Adipose tissue (tissue), 3 donors: Measurements from ENCODE around the gene ITPRIP. TPM values are rescaled to one million over a fixed set of nuclear protein-coding genes. Genes with fewer than 3 reads are reported as not detected.

Source experiments
- H3K27ac ChIP-seq: one replicate; pipeline ENCODE4 v1.5.1; 2013; ENCODE audit warnings: low read depth, low read length
- WGBS, 3 donors: extraction: QIAGEN DNeasy Blood & Tissue Kit; methylation state at CpG; one replicate each; pipeline ENCODE4 v1.1.7; 2013; 5-methylcytosine and 5-hydroxymethylcytosine counted together
- polyA plus RNA-seq, 3 donors: library from polyadenylated mRNA; stranded (reverse); fragments of 200-250 nt; gene quantifications; one replicate each; pipeline ENCODE4 v1.2.3, GENCODE V29; 2013
- donor health status: healthy with polysubstance abuse.
- donor health status: Bipolar disorder and iron deficiency.
- donor health status: healthy.

The ITPRIP gene
- polyA plus RNA-seq, 3 donors, result 4.6 to 35.0 (median 7.6) TPM

DNA sequence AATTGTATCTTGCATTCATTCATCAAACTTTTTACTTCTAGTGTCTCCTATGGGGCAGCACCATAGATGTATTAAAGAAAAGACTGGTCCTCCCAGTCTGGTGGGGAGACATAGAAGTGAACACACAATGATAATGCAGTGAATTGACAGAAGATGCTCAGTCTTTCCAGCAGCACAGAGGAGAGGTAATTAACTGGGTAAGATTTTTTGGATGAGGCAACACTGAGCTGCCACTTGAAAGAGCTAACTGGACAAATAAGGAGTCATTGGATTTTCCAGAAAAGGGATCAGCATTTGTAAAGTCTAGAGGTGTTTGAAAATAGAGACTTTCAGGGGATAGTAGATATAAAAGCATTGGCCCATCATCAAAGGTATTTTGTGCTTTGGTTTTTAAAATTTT is 7.2 kb upstream of the ITPRIP start:
- H3K27ac ChIP-seq, result no peak overlapping the region

DNA sequence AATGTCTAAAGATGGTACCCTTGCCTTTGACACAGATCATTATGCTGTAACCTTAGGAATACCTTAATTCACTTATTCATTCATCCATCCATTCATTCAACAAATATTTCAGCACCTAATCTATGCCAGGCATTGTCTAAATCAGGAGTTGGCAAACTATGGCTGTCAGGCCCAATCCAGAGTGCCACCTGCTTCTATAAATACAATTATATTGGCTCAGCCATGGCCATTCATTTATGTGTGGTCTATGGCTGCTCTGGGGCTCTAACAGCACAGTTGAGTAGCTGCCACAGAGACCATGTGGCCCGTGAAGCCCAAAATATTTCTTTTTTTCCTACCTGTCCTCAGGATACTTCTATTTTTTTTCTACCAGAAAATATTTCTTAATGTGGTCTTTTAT is 6.0 kb upstream of the ITPRIP start:
- WGBS, 3 donors, result 92 to 96% (median 95%) methylated on average over 1 of the region's 1 CpG
- H3K27ac ChIP-seq, result no peak overlapping the region

DNA sequence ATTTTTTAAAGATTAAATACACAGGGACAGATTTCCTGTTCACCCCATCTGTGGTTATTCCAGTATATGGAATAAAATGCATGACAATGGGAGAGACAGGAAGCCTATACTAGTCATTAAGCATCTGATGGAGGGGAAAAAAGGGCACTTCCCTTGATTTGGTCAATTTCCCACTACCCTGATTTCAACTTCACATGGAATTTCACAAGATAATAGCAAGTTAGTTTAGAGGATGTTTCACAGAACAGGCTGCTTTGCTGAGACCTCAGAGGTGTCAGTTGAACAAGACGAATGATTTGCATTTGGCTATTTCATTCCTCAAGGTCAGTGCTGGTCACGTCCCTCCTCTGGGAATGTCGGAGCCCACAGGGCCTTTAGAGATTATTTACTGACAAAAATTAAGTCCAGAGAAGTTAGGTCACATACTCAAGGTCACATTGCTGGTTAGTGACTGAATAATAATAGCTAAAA is 4.7 kb upstream of the ITPRIP start:
- 19 to 44% (median 42%) methylated on average over 3 of the region's 3 CpGs for WGBS, 3 donors
- H3K27ac ChIP-seq, result no peak overlapping the region

DNA sequence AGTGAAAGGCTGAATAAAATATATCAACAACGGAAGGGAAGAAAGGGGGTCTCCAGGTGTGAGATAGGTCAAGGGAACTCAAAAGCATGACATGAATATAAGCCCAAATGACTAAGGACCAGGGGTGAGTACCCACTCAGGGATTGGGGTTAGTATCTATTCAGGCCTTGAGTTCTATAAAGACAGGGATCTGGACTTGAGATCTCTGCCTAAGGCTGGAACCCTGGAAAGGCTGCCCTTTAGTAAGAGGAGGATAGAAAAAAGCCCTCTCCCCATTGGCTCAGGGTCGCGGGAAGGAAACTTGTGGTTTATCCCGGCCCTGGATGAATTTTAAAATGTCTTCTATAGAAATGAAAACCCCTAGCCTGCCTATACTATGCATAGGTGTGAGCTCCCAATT is 2.4 kb upstream of the ITPRIP start:
- 69 to 72% (median 70%) methylated on average over 4 of the region's 4 CpGs for WGBS, 3 donors
- H3K27ac ChIP-seq, result no peak overlapping the region

DNA sequence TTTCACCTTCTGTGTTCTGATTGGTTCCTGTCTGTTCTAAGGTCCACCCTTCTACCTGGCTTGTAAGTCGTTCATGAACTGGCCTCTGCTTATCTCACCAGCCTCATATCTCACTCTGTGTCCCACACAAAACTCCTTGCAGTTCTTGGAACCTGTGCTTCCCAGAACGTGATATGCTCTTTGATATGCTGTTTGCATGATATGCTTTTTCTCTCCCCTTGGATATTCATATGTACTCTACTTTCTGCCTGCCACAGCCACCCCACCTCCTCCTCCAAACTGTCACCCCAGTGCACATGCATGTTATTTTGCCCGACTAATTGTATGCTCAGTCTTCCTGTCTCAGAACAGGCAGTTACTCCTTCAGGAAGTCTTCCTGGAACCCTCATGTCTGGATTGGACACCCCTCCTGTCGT is 1.9 kb upstream of the ITPRIP start:
- 7 to 16% (median 15%) methylated on average over 4 of the region's 4 CpGs for WGBS, 3 donors

DNA sequence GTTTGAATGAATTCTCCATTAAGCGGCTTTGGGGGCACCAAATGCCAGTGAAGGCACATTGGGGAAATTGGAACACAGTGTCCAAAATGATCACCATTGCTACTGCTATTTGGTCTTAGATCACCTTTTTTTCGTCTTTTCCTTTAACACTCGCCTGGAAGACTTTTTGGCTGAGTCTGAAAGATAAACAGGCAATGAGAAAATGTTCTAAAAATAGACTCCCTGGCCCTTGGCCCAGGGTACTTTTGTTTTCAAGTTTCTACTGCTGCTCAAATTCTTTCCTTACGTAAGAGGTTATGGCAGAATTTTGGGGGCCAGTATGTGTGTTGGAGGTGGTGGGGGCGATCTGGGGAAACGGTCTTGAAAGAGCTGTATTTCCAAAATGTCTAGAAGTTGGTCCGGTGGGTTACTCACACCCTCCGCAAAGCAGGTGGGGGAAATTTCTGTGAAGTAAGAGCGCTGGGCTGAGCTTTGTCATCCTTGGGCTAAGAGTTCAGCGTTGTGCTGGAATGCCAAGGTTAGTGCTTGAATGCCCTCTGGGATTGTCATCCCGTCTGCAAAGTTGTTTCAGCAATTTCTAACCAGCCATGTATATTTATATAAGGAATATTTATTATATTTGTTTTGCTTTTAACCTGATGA is 1.3 kb upstream of the ITPRIP start:
- peak overlapping the region; percentile 23 for H3K27ac ChIP-seq
- WGBS, 3 donors, result 8 to 10% (median 8%) methylated on average over 11 of the region's 11 CpGs

More for the DNA sequence above, 1.9 kb upstream of the ITPRIP start:
- no peak overlapping the region for H3K27ac ChIP-seq

DNA sequence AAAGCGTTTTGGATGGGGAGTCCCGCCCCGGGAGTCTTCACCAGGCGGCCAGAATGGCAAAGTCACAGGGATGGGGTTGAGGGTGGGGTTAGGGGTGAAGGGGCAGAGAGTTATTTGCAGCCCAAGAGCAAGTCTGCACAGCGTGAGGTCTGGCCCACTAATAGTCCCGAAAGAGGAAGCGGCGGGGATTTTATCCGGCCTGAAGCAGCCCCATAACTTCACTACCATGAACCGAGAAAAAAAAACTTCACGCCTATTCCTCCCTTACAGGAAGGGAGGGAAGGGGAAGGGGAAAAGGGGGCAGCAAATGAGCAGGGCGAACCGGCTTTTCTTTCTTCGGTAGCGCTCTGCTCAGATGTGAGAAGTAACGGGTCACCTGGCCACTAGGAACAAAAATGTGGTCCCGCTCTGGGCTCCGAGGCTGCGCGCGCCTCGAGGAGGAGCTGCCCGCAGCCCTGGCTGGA is 712 bp downstream of the ITPRIP start:
- WGBS, 3 donors, result 0 to 8% (median 1%) methylated on average over 23 of the region's 23 CpGs
- H3K27ac ChIP-seq, result peak overlapping the region; percentile 96

DNA sequence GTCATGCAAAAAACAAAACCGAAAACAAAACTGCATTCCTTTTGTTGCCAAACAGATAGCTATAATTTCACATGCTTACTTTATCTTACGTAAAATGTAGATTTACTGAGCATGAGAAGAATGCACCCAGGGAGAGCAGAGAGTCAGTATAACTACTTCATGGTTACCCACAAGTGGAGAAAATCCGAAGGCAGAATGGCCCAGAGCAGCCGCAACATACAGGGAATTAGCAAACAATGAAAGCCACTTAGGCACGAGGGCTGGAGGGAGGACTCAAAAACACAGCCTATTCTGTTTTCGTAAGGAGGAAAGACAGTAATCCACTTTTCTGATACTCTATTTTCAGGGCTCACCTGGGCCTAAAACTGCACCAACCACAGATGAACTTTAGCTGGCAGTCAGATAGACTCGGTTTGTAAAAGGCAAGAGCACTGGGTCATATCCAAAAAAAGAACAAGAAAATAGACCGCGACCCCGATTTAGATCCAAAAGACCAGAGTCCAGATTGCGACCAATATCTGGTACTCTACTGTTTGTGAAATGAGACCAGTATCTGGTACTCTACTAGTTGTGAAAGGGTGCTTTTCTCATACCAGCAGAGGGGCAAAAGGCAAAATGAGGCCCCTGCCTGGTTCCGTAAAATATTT is 1.3 kb downstream of the ITPRIP start:
- no peak overlapping the region for H3K27ac ChIP-seq
- 10 to 40% (median 15%) methylated on average over 12 of the region's 12 CpGs for WGBS, 3 donors

DNA sequence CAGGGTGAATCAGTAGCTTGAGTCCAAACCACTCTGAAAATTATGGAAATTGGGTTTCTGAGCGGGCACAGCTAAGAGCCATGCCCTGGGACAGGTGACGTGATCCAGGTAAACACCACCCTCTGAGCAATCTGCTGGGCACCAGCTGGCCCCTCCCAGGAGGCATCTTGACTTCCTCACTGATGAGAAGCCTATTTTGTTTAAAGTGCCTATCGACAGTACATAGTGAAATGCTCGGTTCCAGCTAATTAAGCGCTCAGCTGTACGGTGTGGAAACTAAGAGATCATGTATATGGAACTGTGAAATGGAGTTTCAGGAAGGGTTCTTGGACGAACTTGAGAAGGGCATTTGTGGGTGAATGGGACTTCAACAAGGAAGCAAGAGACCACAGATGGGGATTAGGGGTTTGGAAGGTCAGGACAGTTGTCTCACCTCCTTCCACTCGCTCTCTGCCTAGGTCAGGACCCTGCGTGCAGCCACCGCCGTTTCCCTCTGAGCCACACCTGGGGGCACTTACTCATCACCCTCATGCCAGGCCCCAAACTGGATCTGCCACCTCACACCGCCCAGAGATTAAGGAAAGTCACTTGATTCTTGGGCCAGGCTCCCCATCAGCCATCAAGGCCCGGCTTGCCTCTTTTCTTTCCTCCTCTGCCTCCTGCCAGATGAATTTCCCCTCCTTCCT is 3.2 kb downstream of the ITPRIP start:
- no peak overlapping the region for H3K27ac ChIP-seq
- WGBS, 3 donors, result 82 to 89% (median 87%) methylated on average over 13 of the region's 13 CpGs

DNA sequence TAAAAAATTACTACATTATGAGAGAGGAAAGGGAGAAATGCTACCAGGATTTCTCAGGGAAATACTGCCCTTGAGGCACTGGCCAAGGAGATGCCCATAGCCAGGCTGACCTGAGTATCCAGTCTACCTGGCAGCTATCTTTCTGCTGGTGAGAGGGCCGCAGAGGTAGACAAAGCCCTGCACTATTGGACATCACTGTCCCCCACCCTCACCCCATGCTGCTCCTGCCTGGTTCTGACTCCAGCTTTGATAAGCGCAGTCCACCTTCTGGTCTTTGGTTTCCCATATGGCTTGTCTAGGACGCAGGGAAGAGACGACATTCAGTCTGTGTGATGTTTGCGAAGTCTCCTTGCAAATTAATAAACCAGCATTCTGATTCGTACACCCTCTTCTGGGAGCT is 3.7 kb downstream of the ITPRIP start:
- WGBS, 3 donors, result 93 to 95% (median 95%) methylated on average over 6 of the region's 6 CpGs
- no peak overlapping the region for H3K27ac ChIP-seq

DNA sequence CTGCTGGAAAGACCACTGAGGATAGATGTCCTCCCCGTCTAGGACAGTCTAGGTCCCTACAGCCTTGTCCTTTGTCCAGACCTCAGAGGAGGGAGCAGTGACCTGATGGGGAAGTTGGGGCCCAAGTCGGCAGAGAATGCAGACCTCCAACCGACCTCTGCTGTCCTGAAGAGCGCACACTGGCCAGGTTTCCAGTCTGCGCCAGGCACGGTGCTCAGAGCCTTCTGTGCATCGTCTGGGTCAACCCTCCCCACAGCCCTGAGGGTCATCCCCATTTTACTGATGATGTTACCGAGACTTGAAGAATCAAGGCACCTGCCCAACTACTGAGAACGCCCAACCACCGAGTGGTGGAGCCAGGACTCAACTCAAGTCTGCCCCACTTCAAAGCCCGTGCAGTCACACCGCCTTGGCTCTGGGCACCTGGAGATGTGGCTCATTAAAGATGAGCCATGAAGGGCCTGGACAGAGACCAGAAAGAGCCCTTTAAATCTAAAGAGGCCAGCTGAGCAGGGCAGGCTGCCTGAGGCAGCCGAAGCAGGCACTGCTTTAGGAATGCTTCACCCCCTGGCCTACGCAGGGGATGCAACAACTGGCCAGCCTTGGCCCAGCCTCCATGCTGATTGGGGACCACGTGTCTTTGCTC is 4.4 kb downstream of the ITPRIP start:
- 75 to 88% (median 81%) methylated on average over 15 of the region's 15 CpGs for WGBS, 3 donors
- H3K27ac ChIP-seq, result peak overlapping the region; percentile 6

DNA sequence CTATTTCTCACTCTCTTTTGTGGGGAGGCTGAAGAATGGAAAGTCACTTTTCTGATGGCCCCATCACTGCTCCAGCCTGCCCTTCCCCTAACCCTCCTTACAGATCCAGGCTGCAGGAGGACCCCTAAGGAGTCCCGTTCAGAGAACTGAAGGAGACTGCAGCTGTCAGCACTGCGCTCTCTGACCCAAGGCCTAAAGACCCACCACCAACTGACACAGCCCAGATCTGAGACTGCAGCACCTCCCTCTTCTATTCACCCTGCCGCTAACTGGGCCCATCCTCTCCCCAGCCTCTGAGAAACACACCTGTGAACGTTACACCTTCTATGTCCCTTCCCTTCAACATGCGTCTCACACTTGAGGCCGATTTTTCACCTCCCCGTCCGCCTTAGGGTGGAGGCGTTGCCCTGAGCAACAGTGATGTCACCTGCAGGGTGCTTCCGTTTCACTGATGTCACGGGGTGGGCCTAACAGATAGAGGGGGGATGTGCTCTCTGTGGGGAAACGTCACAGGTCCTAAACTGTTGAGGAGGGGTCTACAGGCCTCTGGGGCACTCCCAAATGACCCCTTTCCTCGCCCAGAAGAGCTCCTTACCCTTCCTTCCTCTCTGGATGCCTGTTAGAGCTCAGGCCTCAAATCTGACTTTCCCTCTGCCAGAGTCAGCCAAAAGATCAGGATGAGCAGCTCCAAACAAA is 5.1 kb downstream of the ITPRIP start:
- 74 to 86% (median 84%) methylated on average over 13 of the region's 13 CpGs for WGBS, 3 donors

DNA sequence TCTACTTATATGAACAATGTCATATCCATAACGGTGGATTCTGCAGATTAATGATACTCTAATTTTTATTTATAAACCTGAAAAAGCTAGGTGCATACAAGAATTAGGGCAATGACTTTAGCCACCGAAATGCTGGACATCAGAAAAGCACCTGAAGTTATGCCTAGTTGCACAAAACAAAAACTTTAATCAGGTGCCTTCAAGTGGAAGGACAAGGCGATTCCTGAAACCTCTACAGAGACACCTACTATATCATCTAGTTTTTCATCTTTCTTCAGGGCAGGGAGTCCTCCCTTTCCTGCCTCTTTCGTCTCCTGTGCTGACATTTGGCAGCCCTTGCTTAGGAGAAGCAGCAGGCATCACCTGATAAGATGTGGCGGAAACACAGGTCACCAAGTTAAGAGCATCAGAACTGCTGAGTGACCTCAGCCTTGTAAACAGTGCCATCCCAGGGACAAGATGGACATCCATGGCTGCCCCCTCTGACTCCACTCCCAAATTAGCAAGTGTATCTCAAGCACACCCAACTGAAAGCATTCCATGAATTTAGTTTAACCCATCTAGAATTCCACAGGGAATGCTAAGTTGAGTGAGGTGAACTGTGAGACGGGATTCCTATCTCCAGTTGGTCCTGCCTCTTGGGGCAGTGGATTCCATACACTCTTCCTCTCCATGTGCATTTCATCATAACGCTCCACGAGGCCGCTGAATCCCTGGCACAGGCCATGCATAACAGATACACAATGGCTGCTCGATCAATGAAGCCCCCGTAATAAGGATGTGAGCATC is 5.8 kb downstream of the ITPRIP start:
- 84 to 87% (median 85%) methylated on average over 11 of the region's 11 CpGs for WGBS, 3 donors

More for the DNA sequence above, 5.1 kb downstream of the ITPRIP start:
- peak overlapping the region; percentile 6 for H3K27ac ChIP-seq

DNA sequence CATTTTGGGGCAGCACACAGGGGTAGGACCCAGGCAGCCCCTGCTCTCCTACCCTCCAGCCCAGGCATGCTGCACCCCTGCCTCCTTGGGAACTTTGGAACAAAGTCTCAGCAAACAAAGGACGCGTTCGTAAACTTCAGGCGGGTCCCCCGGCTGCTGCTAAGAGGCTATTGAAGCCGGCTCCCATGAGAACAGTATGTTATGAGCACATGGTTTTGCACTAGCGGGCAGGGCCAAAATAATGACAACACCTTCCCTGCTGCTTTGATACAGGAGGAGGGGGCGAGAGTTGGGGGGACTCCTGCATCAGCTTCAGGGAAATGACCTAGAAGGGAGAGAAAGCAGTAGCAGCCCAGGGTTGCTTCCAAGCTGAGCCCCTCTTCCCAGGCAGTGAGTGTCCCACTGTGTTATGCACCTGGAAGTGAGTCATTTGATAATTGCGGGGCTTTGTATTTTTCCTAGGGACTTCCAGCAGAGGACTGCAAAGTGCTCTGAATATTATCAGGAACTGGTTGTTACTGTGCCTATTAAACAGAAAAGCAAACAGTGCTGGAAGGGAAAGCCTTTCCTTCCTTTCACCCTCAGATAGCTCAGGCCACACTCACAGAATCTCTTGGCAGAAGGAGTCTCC is 6.9 kb downstream of the ITPRIP start:
- 24 to 52% (median 37%) methylated on average over 9 of the region's 9 CpGs for WGBS, 3 donors
- peak overlapping the region; percentile 88 for H3K27ac ChIP-seq

More for the DNA sequence above, 5.8 kb downstream of the ITPRIP start:
- H3K27ac ChIP-seq, result no peak overlapping the region

DNA sequence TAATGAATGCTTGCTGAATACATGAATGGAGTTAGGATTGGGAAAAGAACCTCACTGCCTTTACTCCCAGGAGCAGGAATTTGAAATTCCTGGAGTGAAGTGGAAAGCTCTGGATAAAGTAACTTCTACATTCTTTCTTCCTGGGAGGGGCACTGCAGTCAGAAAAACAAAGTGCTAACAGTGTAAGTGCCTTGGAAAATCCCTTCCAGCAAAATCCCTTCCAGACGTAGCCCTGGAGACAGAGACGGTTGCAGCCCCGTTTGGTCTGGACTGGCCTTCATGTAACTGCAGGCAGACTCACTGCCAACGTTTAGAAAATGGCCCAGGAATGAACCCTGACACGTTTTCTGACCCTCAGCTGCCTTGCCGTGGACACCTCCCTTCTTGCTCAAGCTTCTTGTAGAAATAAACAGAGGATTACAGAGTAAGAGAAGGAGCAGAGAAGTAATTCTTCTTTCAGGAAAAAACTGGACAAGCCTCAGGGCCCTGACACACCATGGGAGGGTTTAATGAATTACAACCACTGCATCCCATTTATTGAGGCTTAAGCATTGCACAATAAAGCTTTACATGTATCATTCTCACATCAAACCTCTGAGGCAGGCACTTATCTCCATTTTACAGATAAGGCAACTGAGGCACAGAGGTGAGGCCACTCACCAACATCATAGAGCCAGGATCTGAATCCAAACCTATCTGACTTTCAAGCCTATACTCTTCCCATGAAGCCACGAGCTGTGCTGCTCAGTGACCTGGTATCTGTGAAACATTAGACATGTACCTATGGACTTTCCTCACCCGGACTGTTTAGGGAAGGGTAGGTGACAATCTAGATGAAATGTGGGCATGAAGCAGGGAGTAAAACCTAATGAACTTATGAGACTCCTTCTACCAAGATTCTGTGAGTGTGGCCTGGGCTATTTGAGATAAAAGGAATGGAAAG is 7.8 kb downstream of the ITPRIP start:
- peak overlapping the region; percentile 88 for H3K27ac ChIP-seq
- 21 to 44% (median 32%) methylated on average over 8 of the region's 8 CpGs for WGBS, 3 donors

DNA sequence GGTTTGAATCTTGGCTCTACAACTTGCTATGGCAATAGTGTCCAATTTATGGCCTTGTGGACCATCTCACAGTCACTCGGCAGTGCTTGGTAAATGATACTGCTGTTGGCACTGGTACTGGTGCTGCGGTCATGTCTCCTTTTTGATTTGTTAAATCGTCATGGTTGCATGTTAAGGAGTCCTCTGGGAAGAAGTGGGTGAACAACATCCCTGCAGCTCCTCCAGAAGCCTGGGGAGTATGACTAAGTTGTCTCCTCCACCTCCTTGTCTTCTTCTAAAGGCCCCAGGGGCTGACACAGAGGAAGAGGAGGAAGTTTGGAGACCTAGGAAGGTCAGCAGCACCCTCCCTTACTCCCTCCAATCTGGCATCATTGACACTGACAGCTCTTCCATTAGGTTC is 8.5 kb downstream of the ITPRIP start:
- WGBS, 3 donors, result 46 to 79% (median 56%) methylated on average over 3 of the region's 3 CpGs

More for the DNA sequence above, 8.5 kb downstream of the ITPRIP start:
- H3K27ac ChIP-seq, result peak overlapping the region; percentile 88
